GM12878 (cell line): ENCODE results near the gene PPP3CA. TPM values are rescaled to one million over a fixed set of nuclear protein-coding genes. Genes with fewer than 3 reads are reported as not detected.

ENCODE experiments used
- CREM ChIP-seq: IDR thresholded peaks from 2 replicates; pipeline ENCODE4 v1.6.1; 2014; ENCODE audit warnings: antibody characterized with exemption, low read depth
- CTCF ChIP-seq, 3 experiments: IDR thresholded peaks in 2 of 3; conservative IDR thresholded peaks in 1 of 3; 2 replicates each; pipeline ENCODE4 v1.5.1; 2011; ENCODE audit warnings: low read depth in 3 of 3, low read length in 3 of 3, mild to moderate bottlenecking in 3 of 3, control low read depth in 2 of 3, moderate library complexity in 2 of 3, inconsistent platforms in 1 of 3, mixed read lengths in 1 of 3; ENCODE audit not compliant: control insufficient read depth in 2 of 3, insufficient read depth in 1 of 3; ENCODE audit errors: extremely low read depth in 1 of 3
- E2F4 ChIP-seq: IDR thresholded peaks from 2 replicates; pipeline ENCODE4 v1.6.1; 2012; ENCODE audit warnings: low read depth, low read length, improper control_type of control experiment
- ETV6 ChIP-seq, 2 experiments: fragments of 450-650 bp in 1 of 2; IDR thresholded peaks in 1 of 2; conservative IDR thresholded peaks in 1 of 2; 2 replicates each; pipeline ENCODE4 v1.6.1; 2014; ENCODE audit warnings: antibody characterized with exemption in 1 of 2, borderline replicate concordance in 1 of 2, low read depth in 1 of 2, mild to moderate bottlenecking in 1 of 2, moderate library complexity in 1 of 2
- HSF1 ChIP-seq: fragments of 150-350 bp; IDR thresholded peaks from 2 replicates; pipeline ENCODE4 v1.6.1; 2014; ENCODE audit warnings: mild to moderate bottlenecking, low read depth, low read length
- JUND ChIP-seq: IDR thresholded peaks from 2 replicates; pipeline ENCODE4 v1.6.1; 2012; ENCODE audit warnings: low read depth, mild to moderate bottlenecking, low read length, improper control_type of control experiment, moderate library complexity
- MEF2B ChIP-seq: fragments of 450-650 bp; IDR thresholded peaks from 2 replicates; pipeline ENCODE4 v1.6.1; 2018; ENCODE audit warnings: mild to moderate bottlenecking, moderate library complexity; ENCODE audit not compliant: partially characterized antibody, poor library complexity, severe bottlenecking
- MTA3 ChIP-seq: IDR thresholded peaks from 2 replicates; pipeline ENCODE4 v1.6.1; 2012; ENCODE audit warnings: low read length, inconsistent platforms, borderline replicate concordance
- POLR2AphosphoS2 ChIP-seq: IDR thresholded peaks from 2 replicates; pipeline ENCODE4 v1.6.1; 2011; ENCODE audit warnings: low read depth, mild to moderate bottlenecking, low read length, improper control_type of control experiment, moderate library complexity
- RBBP5 ChIP-seq: fragments of 200-600 bp; sonication (generic); conservative IDR thresholded peaks from 2 replicates; pipeline ENCODE4 v1.6.1; 2016
- RELB ChIP-seq: fragments of 450-650 bp; IDR thresholded peaks from 2 replicates; pipeline ENCODE4 v1.6.1; 2017; ENCODE audit warnings: low read depth, mild to moderate bottlenecking, moderate library complexity
- SKIL ChIP-seq: fragments of 450-650 bp; IDR thresholded peaks from 2 replicates; pipeline ENCODE4 v1.6.1; 2017; ENCODE audit warnings: mild to moderate bottlenecking, low read depth, inconsistent platforms; ENCODE audit not compliant: poor library complexity, severe bottlenecking
- SUZ12 ChIP-seq: fragments of 200-600 bp; sonication (generic); IDR thresholded peaks from one replicate; pipeline ENCODE4 v1.6.1; 2018; ENCODE audit warnings: antibody characterized with exemption, mild to moderate bottlenecking; ENCODE audit not compliant: unreplicated experiment
- ZBTB11 ChIP-seq: fragments of 450-650 bp; formaldehyde crosslinking; IDR thresholded peaks from 2 replicates; pipeline ENCODE4 v1.5.0; 2022; ENCODE audit warnings: mild to moderate bottlenecking, missing genetic modification characterization
- ZNF207 ChIP-seq: fragments of 450-650 bp; IDR thresholded peaks from 2 replicates; pipeline ENCODE4 v1.6.1; 2014; ENCODE audit warnings: antibody characterized with exemption, mild to moderate bottlenecking, borderline replicate concordance
- polyA plus RNA-seq, 11 experiments: library from polyadenylated mRNA; depleted of rRNA in 4 of 11; unstranded in 6 of 11; stranded (reverse) in 5 of 11; fragments of >200 nt; fragmentation: Nextera tagmentation in 4 of 11; fragmentation: Illumina TruSeq in 1 of 11; extraction: Ambion mirVana in 4 of 11; extraction: Trizol in 1 of 11; gene quantifications; 1 replicate in 1 of 11; 2 replicates in 10 of 11; pipeline versions ENCODE4 v1.2.1 to v1.2.3, GENCODE V29; 2011 to 2016; ENCODE audit warnings: inconsistent platforms in 2 of 11, missing spikeins in 2 of 11, low read depth in 1 of 11
- total RNA-seq, 4 experiments: library from RNA; depleted of rRNA in 3 of 4; stranded (reverse); fragments of >200 nt in 3 of 4; fragmentation: Illumina TruSeq in 1 of 4; extraction: Trizol in 1 of 4; gene quantifications; 2 replicates each; pipeline versions ENCODE4 v1.2.1 to v1.2.3, GENCODE V29; 2013 to 2021

Gene PPP3CA
- total and polyA plus RNA-seq, 10 of the 15 experiments (the other 5 are each of a cell fraction or from before 2014, with no cell fraction given), result 0.33 to 9.0 (median 1.0) TPM

GRCh38 chr4:101346351-101347266 lies 717 bp downstream of the PPP3CA start (continued):
- TF ChIP-seq ZNF207, result 0 out of 2 replicates have a peak, but pooled peaks have one; percentile 53
- TF ChIP-seq CREM, result no peak
- no peak for TF ChIP-seq E2F4
- TF ChIP-seq MTA3, result no peak
- 0 out of 2 replicates have a peak, but pooled peaks have one; percentile 22 for TF ChIP-seq RELB
- TF ChIP-seq MEF2B, result no peak
- no peak for TF ChIP-seq SUZ12
- TF ChIP-seq RBBP5, result no peak
- TF ChIP-seq JUND, result no peak
- TF ChIP-seq CTCF (IDR thresholded peaks at IDR 0.05 in 2 of 3, conservative IDR thresholded peaks at IDR 0.05 in 1 of 3; ENCODE audit: control insufficient read depth in 2 of 3, extremely low read depth in 1 of 3, insufficient read depth in 1 of 3, low read depth in 3 of 3, low read length in 3 of 3), result no peak
- no peak for TF ChIP-seq ZBTB11 (CRISPR knock-in tag)
- no peak for TF ChIP-seq HSF1
- TF ChIP-seq ETV6 (conservative IDR thresholded peaks at IDR 0.05 in 1 of 2, IDR thresholded peaks at IDR 0.05 in 1 of 2; ENCODE audit: borderline replicate concordance in 1 of 2, low read depth in 1 of 2), result no peak
- TF ChIP-seq POLR2AphosphoS2, result no peak
- TF ChIP-seq SKIL, result no peak
